ENCODE measurements around the gene POLR1D.

DNA sequence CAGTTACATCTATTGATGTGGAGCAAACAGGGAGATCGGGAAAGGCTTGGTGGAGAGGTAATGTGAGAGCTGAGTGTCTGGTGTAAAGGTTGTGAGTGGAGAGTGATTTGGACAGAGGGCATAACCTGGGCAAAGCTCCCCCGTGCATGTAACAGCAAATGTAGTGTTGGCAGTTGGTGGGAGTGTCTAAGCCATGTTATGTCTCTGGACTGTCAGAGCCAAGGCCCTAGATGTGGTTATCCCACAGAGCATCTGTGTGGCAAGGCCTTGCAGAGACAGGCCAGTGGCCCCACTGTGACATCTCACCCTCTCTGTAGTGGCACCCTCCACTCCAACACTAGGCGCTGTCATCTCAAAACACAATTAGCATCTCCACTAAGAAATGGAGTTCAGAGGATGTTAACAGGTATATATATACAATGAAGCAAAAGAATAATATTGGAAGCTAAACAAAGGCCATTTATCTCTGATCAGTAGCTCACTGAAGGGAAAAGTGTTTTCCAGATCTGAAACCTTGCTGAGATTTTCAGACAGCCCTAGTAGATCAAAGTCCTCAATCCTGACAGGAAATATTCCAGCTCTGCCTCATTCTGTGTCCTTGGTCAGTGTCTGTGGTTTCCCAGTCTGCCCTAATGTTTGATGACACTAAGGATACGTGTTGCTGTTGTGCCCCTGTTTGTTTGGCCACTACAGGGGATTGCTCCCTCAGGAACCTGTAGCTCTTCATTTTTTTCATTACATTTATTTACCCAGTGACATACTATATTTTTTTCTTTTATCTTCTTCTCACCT, 20.2 kb downstream of the POLR1D start:
- TF ChIP-seq, protein P1, sequence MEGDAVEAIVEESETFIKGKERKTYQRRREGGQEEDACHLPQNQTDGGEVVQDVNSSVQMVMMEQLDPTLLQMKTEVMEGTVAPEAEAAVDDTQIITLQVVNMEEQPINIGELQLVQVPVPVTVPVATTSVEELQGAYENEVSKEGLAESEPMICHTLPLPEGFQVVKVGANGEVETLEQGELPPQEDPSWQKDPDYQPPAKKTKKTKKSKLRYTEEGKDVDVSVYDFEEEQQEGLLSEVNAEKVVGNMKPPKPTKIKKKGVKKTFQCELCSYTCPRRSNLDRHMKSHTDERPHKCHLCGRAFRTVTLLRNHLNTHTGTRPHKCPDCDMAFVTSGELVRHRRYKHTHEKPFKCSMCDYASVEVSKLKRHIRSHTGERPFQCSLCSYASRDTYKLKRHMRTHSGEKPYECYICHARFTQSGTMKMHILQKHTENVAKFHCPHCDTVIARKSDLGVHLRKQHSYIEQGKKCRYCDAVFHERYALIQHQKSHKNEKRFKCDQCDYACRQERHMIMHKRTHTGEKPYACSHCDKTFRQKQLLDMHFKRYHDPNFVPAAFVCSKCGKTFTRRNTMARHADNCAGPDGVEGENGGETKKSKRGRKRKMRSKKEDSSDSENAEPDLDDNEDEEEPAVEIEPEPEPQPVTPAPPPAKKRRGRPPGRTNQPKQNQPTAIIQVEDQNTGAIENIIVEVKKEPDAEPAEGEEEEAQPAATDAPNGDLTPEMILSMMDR (IDR thresholded peaks at IDR 0.05) = no peak
- no peak for TF ChIP-seq POLR2A (IDR thresholded peaks at IDR 0.05)
